ENCODE data around the gene GART.
"Not testable (repeated sequence)": the region's sequence is repeated elsewhere in the genome, so short reads cannot be mapped to it uniquely, and the experiment has no call there.

Gene GART

GRCh38 chr21:33541756-33542639 is at the start of gene GART:
Gene GART (minus strand): TSS chr21:33542117. CDS start chr21:33539315, 2,802 bp downstream.
- peak; percentile 87 to 89 for DNase-seq

- peak; percentile 89 to 90 for DNase-seq
Measured at GRCh38 chr21:33588485-33589335, 46.8 kb upstream of the GART start, which contains the start of gene DONSON. Gene DONSON (minus strand): TSS chr21:33588684. CDS start chr21:33588641, 43 bp downstream.

- DNase-seq: peak; percentile 29 to 39
Measured at GRCh38 chr21:33587792-33588484, 46.0 kb upstream of the GART start.

GRCh38 chr21:33586927-33587326 is 45.0 kb upstream of the GART start:
- no peak for DNase-seq

GRCh38 chr21:33584455-33584854 is 42.5 kb upstream of the GART start:
- DNase-seq: no peak

GRCh38 chr21:33578959-33579542 is 37.1 kb upstream of the GART start:
- DNase-seq: no peak

- DNase-seq: no peak
Measured at GRCh38 chr21:33578214-33578613, 36.3 kb upstream of the GART start.

- DNase-seq: not testable (repeated sequence)
Measured at GRCh38 chr21:33576741-33577141, 34.8 kb upstream of the GART start.

GRCh38 chr21:33572350-33572749 is 30.4 kb upstream of the GART start:
- DNase-seq: no peak

GRCh38 chr21:33569991-33570390 is 28.1 kb upstream of the GART start:
- DNase-seq: no peak

GRCh38 chr21:33568448-33568847 is 26.5 kb upstream of the GART start:
- no peak for DNase-seq

- DNase-seq: no peak
Measured at GRCh38 chr21:33567914-33568313, 26.0 kb upstream of the GART start.

GRCh38 chr21:33566514-33566913 is 24.6 kb upstream of the GART start:
- no peak for DNase-seq

- DNase-seq: no peak
Measured at GRCh38 chr21:33562389-33562788, 20.5 kb upstream of the GART start.

GRCh38 chr21:33561373-33561772 is 19.5 kb upstream of the GART start:
- no peak for DNase-seq

- no peak for DNase-seq
Measured at GRCh38 chr21:33560965-33561364, 19.0 kb upstream of the GART start.

- DNase-seq: no peak
Measured at GRCh38 chr21:33559813-33560212, 17.9 kb upstream of the GART start.

GRCh38 chr21:33558777-33559421 is 17.0 kb upstream of the GART start:
- DNase-seq: no peak

- DNase-seq: no peak
Measured at GRCh38 chr21:33557447-33557846, 15.5 kb upstream of the GART start.

GRCh38 chr21:33554982-33555344 is 13.0 kb upstream of the GART start:
- no peak for DNase-seq

GRCh38 chr21:33554236-33554981 is 12.5 kb upstream of the GART start:
- DNase-seq: no peak
